BLaER1 (cell line): Measurements from ENCODE around the gene CDC5L.

Experiments
- H3K27ac ChIP-seq: shearing (Covaris generic); formaldehyde crosslinking; 2 replicates; pipeline ENCODE4 v1.8.1; 2022
- H3K27me3 ChIP-seq: shearing (Covaris generic); formaldehyde crosslinking; 2 replicates; pipeline ENCODE4 v1.8.1; 2022
- H3K36me3 ChIP-seq: shearing (Covaris generic); formaldehyde crosslinking; 2 replicates; pipeline ENCODE4 v1.8.1; 2022
- H3K4me1 ChIP-seq: shearing (Covaris generic); formaldehyde crosslinking; 2 replicates; pipeline ENCODE4 v1.8.1; 2022
- H3K4me2 ChIP-seq: shearing (Covaris generic); formaldehyde crosslinking; 2 replicates; pipeline ENCODE4 v1.8.1; 2022
- H3K4me3 ChIP-seq: shearing (Covaris generic); formaldehyde crosslinking; 2 replicates; pipeline ENCODE4 v1.8.1; 2022
- H3K9ac ChIP-seq: shearing (Covaris generic); formaldehyde crosslinking; 2 replicates; pipeline ENCODE4 v1.8.1; 2022
- H3K9me3 ChIP-seq: shearing (Covaris generic); formaldehyde crosslinking; 2 replicates; pipeline ENCODE4 v1.8.1; 2022
- H4K20me1 ChIP-seq: shearing (Covaris generic); formaldehyde crosslinking; 2 replicates; pipeline ENCODE4 v1.8.1; 2022
- Cebpa-rat ChIP-seq: shearing (Covaris generic); IDR thresholded peaks from 2 replicates; pipeline ENCODE4 v1.8.1; 2022

The CDC5L gene

DNA sequence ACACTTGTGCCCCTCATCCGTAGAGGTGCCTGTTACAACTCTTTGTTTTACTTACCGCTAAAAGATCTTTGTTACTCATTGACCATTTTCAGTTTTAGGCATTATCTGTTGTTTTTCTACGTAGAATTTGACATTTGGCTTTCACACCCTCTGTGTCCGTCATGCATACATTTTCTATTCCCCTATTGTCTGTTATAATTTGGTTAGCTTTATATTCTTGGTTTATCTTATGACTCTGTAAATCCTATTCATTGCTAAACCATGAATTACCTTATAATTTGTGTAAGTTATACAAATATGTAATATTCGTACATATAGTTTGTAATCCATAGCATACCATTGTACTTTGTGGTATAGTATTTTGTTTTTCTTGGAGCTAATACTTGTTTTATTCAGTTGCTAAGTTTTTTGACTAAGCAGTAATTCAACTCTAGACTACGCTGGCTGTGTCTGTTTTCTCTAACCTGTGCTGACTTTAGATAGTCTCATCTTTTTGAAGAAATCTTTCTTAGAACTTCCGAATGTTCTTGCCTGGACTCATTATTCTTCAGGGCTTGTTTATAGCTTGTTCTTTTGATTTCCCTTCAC lies 21.8 kb downstream of the CDC5L start:
- Histone ChIP-seq H3K4me2 (no peak overlapping the region), H3K9ac (no peak overlapping the region), H3K27ac (no peak overlapping the region), H3K27me3 (no peaks in the 10 kb centered on the region), H3K4me3 (no peak overlapping the region), H3K36me3 (peaks cover 97% of the 10 kb centered on the region), H4K20me1 (peaks cover 22% of the 10 kb centered on the region; the same call in 1 of the 2 replicates), H3K4me1 (no peaks in the 10 kb centered on the region), H3K9me3 (peaks cover 31% of the 10 kb centered on the region)
- TF ChIP-seq Cebpa-rat: no peak

- Histone ChIP-seq H3K9me3 (peaks cover 33% of the 10 kb centered on the region), H3K4me3 (no peak overlapping the region), H3K27me3 (no peaks in the 10 kb centered on the region), H3K4me2 (no peak overlapping the region), H4K20me1 (peaks cover 31% of the 10 kb centered on the region; the same call in 1 of the 2 replicates), H3K36me3 (peaks cover 97% of the 10 kb centered on the region), H3K4me1 (no peaks in the 10 kb centered on the region), H3K27ac (no peak overlapping the region), H3K9ac (no peak overlapping the region)
- TF ChIP-seq Cebpa-rat: no peak
These were observed 22.9 kb downstream of the CDC5L start for GRCh38 chr6:44410363-44410762.

DNA sequence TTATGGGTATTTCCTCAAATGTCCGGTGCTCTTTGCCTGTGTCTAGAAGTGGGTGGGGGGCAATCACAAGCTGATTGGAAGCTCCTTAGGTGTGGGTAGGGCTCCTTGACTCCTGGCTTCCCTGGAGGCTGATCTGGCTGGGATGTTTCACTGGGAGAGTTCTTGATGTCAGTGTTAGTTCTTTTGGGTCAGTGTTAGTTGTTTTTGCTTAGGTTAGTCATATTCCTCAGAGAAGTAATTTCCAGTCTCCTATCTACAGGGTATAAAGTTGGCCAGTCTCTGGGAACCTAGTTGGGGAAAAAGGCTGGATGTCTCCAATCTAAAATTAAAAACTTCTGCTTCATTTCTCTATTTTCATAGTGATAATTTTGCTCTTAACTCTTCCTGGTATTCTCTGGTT lies 23.6 kb downstream of the CDC5L start:
- Histone ChIP-seq H3K9me3 (peaks cover 39% of the 10 kb centered on the region), H3K27me3 (no peaks in the 10 kb centered on the region)

DNA sequence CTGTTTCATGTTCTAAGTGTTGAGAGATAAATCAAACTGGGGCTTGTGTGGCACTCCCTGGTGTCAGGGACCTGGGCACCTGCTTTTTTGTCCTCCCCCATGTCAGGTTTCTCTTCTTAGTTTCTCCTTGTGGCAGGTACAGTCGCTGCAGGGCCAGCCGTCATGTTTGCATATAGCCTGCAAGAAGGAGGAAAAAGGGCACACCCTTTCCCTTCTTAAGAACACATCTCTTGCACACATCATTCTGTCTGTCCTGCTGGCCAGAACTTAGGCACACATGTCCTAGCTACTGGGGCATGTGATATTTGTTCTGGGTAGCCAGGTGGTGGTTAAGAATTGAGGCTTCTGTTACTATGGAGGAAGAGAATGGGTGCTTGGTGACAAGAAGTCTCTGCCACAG lies 27.9 kb downstream of the CDC5L start:
- peaks cover 34% of the 10 kb centered on the region for H3K9me3 ChIP-seq
- H3K4me2 ChIP-seq: no peak overlapping the region
- peaks cover 88% of the 10 kb centered on the region for H3K36me3 ChIP-seq
- H3K4me3 ChIP-seq: no peak overlapping the region
- no peaks in the 10 kb centered on the region for H3K27me3 ChIP-seq
- H3K4me1 ChIP-seq: no peaks in the 10 kb centered on the region
- H4K20me1 ChIP-seq: peaks cover 45% of the 10 kb centered on the region
- no peak for TF ChIP-seq Cebpa-rat
- no peak overlapping the region for H3K9ac ChIP-seq
- no peak overlapping the region for H3K27ac ChIP-seq

More for the DNA sequence above, 23.6 kb downstream of the CDC5L start:
- Histone ChIP-seq H3K36me3 (peaks cover 97% of the 10 kb centered on the region), H4K20me1 (peaks cover 39% of the 10 kb centered on the region), H3K27ac (no peak overlapping the region), H3K9ac (no peak overlapping the region), H3K4me1 (no peaks in the 10 kb centered on the region), H3K4me3 (no peak overlapping the region), H3K4me2 (no peak overlapping the region)
- no peak for TF ChIP-seq Cebpa-rat

GRCh38 chr6:44415873-44416502 lies 28.5 kb downstream of the CDC5L start:
- no peak overlapping the region for H3K4me3 ChIP-seq
- no peaks in the 10 kb centered on the region for H3K4me1 ChIP-seq
- peaks cover 44% of the 10 kb centered on the region for H4K20me1 ChIP-seq
- peaks cover 32% of the 10 kb centered on the region for H3K9me3 ChIP-seq
- no peak overlapping the region for H3K9ac ChIP-seq
- H3K27me3 ChIP-seq: no peaks in the 10 kb centered on the region
- H3K27ac ChIP-seq: no peak overlapping the region
- TF ChIP-seq Cebpa-rat: no peak
- H3K36me3 ChIP-seq: peaks cover 89% of the 10 kb centered on the region
- no peak overlapping the region for H3K4me2 ChIP-seq

- no peaks in the 10 kb centered on the region for H3K27me3 ChIP-seq
- peaks cover 12% of the 10 kb centered on the region; the same call in 1 of the 2 replicates for H4K20me1 ChIP-seq
- no peak overlapping the region for H3K4me3 ChIP-seq
- H3K9ac ChIP-seq: no peak overlapping the region
- peaks cover 88% of the 10 kb centered on the region for H3K36me3 ChIP-seq
- H3K4me1 ChIP-seq: no peaks in the 10 kb centered on the region
- no peak overlapping the region for H3K27ac ChIP-seq
- TF ChIP-seq Cebpa-rat: no peak
- peaks cover 4% of the 10 kb centered on the region for H3K9me3 ChIP-seq
- H3K4me2 ChIP-seq: no peak overlapping the region
These were observed 35.0 kb downstream of the CDC5L start for GRCh38 chr6:44422531-44422930.

GRCh38 chr6:44423306-44423705 lies 35.8 kb downstream of the CDC5L start:
- H3K27ac ChIP-seq: no peak overlapping the region
- no peak for TF ChIP-seq Cebpa-rat
- no peaks in the 10 kb centered on the region for H3K4me1 ChIP-seq
- no peak overlapping the region for H3K9ac ChIP-seq
- H3K4me3 ChIP-seq: no peak overlapping the region
- H3K9me3 ChIP-seq: no peaks in the 10 kb centered on the region
- peaks cover 12% of the 10 kb centered on the region; the same call in 1 of the 2 replicates for H4K20me1 ChIP-seq
- no peaks in the 10 kb centered on the region for H3K27me3 ChIP-seq
- H3K36me3 ChIP-seq: peaks cover 87% of the 10 kb centered on the region
- H3K4me2 ChIP-seq: no peak overlapping the region

DNA sequence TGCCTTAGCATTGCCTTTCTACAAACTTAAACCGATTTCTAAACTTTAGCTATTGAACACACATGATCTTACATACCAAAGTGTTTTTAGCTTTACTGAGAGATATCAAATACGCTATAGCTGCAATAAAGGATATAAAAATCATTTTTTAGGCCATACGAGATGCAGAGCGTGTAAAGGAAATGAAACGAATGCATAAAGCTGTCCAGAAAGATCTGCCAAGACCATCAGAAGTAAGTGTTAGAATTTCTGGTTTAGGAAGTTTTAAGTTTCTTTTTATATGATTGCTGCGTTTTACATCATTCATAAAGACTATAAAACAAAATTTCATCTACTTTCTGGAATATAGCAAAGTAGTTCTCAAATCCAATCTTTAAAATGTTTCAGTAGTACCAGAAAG lies 38.4 kb downstream of the CDC5L start:
- Histone ChIP-seq H3K4me2 (no peak overlapping the region), H3K9ac (no peak overlapping the region), H3K27me3 (no peaks in the 10 kb centered on the region), H3K4me1 (no peaks in the 10 kb centered on the region), H3K4me3 (no peak overlapping the region), H3K27ac (no peak overlapping the region), H3K36me3 (peaks cover 92% of the 10 kb centered on the region), H4K20me1 (peaks cover 12% of the 10 kb centered on the region; the same call in 1 of the 2 replicates), H3K9me3 (no peaks in the 10 kb centered on the region)
- TF ChIP-seq Cebpa-rat: no peak

DNA sequence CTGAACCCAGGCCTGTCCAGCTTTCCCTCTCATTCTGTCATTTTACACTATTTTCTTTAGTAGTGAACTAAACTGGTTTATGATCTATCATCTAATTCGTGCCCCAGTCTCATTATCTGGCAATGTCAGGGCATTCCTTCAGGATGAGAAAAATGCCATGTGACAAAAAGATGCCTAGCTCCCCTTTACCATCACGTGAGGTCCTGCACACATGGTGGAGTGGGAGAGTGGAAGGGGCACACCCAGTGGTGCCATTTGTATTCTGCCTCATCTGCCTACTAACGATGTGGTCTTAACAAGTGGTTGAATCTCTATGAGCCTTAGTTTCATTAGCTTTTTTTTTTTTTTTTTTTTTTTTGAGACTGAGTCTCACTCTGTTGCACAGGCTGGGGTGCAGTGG lies 41.2 kb downstream of the CDC5L start:
- no peak for TF ChIP-seq Cebpa-rat
- Histone ChIP-seq H4K20me1 (no peaks in the 10 kb centered on the region), H3K27me3 (no peaks in the 10 kb centered on the region), H3K4me2 (no peak overlapping the region), H3K27ac (no peak overlapping the region), H3K9me3 (no peaks in the 10 kb centered on the region), H3K36me3 (peaks cover 81% of the 10 kb centered on the region), H3K9ac (no peak overlapping the region), H3K4me3 (no peak overlapping the region), H3K4me1 (peaks cover 12% of the 10 kb centered on the region)

DNA sequence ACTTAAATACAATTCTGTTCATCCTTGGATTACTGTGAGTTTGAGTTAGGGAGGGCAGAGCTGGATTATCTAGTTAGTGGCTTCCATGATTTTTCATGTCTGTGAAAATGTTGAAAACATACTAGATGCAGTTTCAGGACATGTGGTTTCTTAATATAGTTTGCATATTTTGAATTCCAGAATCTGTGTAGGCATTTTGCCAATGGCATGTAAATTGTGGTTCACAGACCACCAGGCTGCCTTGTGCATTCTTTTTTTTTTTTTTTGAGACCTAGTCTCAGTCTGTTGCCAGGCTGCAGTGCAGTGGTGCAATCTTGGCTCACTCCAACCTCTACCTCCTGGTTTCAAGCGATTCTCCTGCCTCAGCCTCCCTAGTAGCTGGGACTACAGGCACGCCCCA lies 42.8 kb downstream of the CDC5L start:
- peaks cover 12% of the 10 kb centered on the region for H3K4me1 ChIP-seq
- no peak overlapping the region for H3K4me3 ChIP-seq
- peaks cover 76% of the 10 kb centered on the region for H3K36me3 ChIP-seq
- H3K27ac ChIP-seq: no peak overlapping the region
- H3K9me3 ChIP-seq: no peaks in the 10 kb centered on the region
- TF ChIP-seq Cebpa-rat: no peak
- no peaks in the 10 kb centered on the region for H3K27me3 ChIP-seq
- H4K20me1 ChIP-seq: no peaks in the 10 kb centered on the region
- no peak overlapping the region for H3K9ac ChIP-seq
- H3K4me2 ChIP-seq: no peak overlapping the region
